Testis (tissue), 3 donors: Measurements from ENCODE around the gene GAL3ST3. TPM values are rescaled to one million over a fixed set of nuclear protein-coding genes. Genes with fewer than 3 reads are reported as not detected.

Experiments used
- DNase-seq: peaks from one replicate; pipeline ENCODE4 v3.0.0-alpha.2; 2019
- H3K27ac ChIP-seq, 2 donors: fragments of 200-600 bp; sonication (generic); one replicate each; pipeline ENCODE4 v1.5.1; 2019
- H3K27me3 ChIP-seq: fragments of 200-600 bp; sonication (generic); one replicate; pipeline ENCODE4 v1.5.1; 2019
- H3K36me3 ChIP-seq: fragments of 200-600 bp; sonication (generic); one replicate; pipeline ENCODE4 v1.5.1; 2017; ENCODE audit warnings: low read depth; ENCODE audit errors: missing control alignments
- H3K4me1 ChIP-seq: fragments of 200-600 bp; sonication (generic); one replicate; pipeline ENCODE4 v1.5.1; 2019
- H3K4me3 ChIP-seq, 2 donors: fragments of 200-600 bp; sonication (generic); one replicate each; pipeline ENCODE4 v1.5.1; 2017 to 2019
- H3K9me3 ChIP-seq: fragments of 200-600 bp; sonication (generic); one replicate; pipeline ENCODE4 v1.5.1; 2017
- POLR2A ChIP-seq: fragments of 450-650 bp; IDR thresholded peaks from one replicate; pipeline ENCODE4 v1.6.1; 2017; ENCODE audit warnings: antibody characterized with exemption, mild to moderate bottlenecking, moderate library complexity
- WGBS, 2 donors: methylation state at CpG; one replicate each; pipeline ENCODE4 v1.1.5; 2018; 5-methylcytosine and 5-hydroxymethylcytosine counted together
- intact Hi-C: fragments of 100-400 bp; cut with DNase I; formaldehyde crosslinking; loops from one replicate; pipeline ENCODE4 v1.15.1; 2023; ENCODE audit warnings: low total_unique reads
- polyA plus RNA-seq: library from polyadenylated mRNA; stranded (reverse); fragments of 350-450 nt; fragmentation: Illumina TruSeq; extraction: RNeasy Lipid Tissue Mini Kit (QIAGEN cat#74804); gene quantifications from one replicate; pipeline ENCODE4 v1.2.3, GENCODE V29; 2014; ENCODE audit warnings: low read depth, low replicate concordance; ENCODE audit not compliant: insufficient read depth
- total RNA-seq, 2 donors: library from RNA; depleted of rRNA; stranded (reverse); fragments of >200 nt; gene quantifications; one replicate each; pipeline ENCODE4 v1.2.3, GENCODE V29; 2016
- TF ChIP-seq, protein P1 (sequence below), 3 experiments: fragments of 450-650 bp in 2 of 3; fragments of 200-600 bp in 1 of 3; sonication (generic) in 1 of 3; IDR thresholded peaks; one replicate each; pipeline ENCODE4 v1.5.1; 2016 to 2019; ENCODE audit warnings: antibody characterized with exemption in 3 of 3, mild to moderate bottlenecking in 2 of 3, moderate library complexity in 1 of 3

GAL3ST3 gene
- total and polyA plus RNA-seq, 3 donors from 2014 or later = 0.84 to 4.0 (median 2.0) TPM

DNA sequence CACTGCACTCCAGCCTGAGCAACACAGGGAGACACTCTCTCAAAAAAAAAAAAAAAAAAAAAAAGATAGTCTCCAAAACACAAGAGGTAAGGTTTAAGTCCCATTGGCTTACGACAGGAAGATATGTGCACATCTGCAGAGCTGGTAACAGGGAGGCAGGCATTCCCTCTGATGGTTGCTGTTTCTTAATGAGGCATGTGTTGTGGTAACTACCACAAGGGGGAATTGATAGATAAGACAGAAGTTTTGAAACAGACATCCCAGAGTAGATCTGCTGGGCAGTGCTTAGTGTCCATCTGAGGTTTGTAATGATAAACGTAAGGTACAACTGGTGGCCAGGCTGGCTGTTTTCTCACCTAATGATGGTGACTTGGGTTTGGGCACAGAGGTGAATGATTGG lies 51.7 kb downstream of the GAL3ST3 start:
- 73 to 77% methylated on average over 2 of the region's 2 CpGs for WGBS, 2 donors
- intact Hi-C loops = no loop called here
- Histone ChIP-seq H3K4me3 (no peak overlapping the region), H3K36me3 (no peaks in the 10 kb centered on the region), H3K27me3 (no peaks in the 10 kb centered on the region), H3K4me1 (peaks cover 8% of the 10 kb centered on the region), H3K9me3 (no peaks in the 10 kb centered on the region), H3K27ac (no peak overlapping the region)
- TF ChIP-seq, protein P1, sequence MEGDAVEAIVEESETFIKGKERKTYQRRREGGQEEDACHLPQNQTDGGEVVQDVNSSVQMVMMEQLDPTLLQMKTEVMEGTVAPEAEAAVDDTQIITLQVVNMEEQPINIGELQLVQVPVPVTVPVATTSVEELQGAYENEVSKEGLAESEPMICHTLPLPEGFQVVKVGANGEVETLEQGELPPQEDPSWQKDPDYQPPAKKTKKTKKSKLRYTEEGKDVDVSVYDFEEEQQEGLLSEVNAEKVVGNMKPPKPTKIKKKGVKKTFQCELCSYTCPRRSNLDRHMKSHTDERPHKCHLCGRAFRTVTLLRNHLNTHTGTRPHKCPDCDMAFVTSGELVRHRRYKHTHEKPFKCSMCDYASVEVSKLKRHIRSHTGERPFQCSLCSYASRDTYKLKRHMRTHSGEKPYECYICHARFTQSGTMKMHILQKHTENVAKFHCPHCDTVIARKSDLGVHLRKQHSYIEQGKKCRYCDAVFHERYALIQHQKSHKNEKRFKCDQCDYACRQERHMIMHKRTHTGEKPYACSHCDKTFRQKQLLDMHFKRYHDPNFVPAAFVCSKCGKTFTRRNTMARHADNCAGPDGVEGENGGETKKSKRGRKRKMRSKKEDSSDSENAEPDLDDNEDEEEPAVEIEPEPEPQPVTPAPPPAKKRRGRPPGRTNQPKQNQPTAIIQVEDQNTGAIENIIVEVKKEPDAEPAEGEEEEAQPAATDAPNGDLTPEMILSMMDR (IDR thresholded peaks at IDR 0.05) = no peak
- no peak for TF ChIP-seq POLR2A
- DNase-seq = no peak

DNA sequence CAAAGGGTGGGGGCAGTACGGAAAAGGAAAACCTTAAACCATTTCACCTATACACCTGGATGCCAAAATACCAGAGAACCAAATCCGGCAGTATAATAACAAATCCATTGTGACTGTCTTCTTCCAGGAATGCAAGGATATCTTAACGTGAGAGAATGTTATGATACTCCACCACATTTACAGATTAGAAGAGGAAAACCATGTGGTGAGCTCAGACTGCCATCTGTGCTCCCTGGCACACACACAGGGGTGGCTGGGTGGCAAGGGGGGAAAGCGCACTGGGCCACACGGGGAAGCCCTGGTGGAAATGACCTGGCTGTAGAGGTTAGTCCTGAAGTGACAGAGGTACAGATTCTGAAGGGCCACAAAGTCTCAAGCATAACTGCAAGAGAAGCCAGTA lies 56.9 kb downstream of the GAL3ST3 start:
- H3K9me3 ChIP-seq = no peaks in the 10 kb centered on the region
- intact Hi-C loops = no loop called here
- no peaks in the 10 kb centered on the region for H3K27me3 ChIP-seq
- no peak overlapping the region for H3K27ac ChIP-seq
- H3K4me1 ChIP-seq = no peaks in the 10 kb centered on the region
- WGBS, 2 donors = 59 to 63% methylated on average over 5 of the region's 5 CpGs
- no peak overlapping the region for H3K4me3 ChIP-seq
- TF ChIP-seq POLR2A = no peak
- TF ChIP-seq, protein P1 (IDR thresholded peaks at IDR 0.05) = no peak
- no peaks in the 10 kb centered on the region for H3K36me3 ChIP-seq
- no peak for DNase-seq

Other genes starting within 250 kb of the GAL3ST3 start
- gene SNX32, start 215.2 kb downstream of the GAL3ST3 start, total RNA-seq = 1 to 10 TPM; 3.2 to 4.0 TPM
- gene SNX32, start 215.2 kb downstream of the GAL3ST3 start, polyA plus RNA-seq = 4.9 TPM
- gene CFL1, start 191.0 kb downstream of the GAL3ST3 start, total RNA-seq = 100 to 1,000 TPM; 522 to 570 TPM
- 647 TPM for gene CFL1, start 191.0 kb downstream of the GAL3ST3 start, polyA plus RNA-seq
- 10 to 100 TPM; 57.2 to 74.0 TPM for gene MUS81, start 188.7 kb downstream of the GAL3ST3 start, total RNA-seq
- gene MUS81, start 188.7 kb downstream of the GAL3ST3 start, polyA plus RNA-seq = 49.9 TPM
- gene EFEMP2, start 176.4 kb downstream of the GAL3ST3 start, total RNA-seq = 10 to 100 TPM; 47.4 to 52.4 TPM
- gene EFEMP2, start 176.4 kb downstream of the GAL3ST3 start, polyA plus RNA-seq = 100 TPM
- 1 to 10 TPM in 1 of 2 donors, under 1 TPM in 1; 0.71 to 2.7 TPM for gene CTSW, start 169.3 kb downstream of the GAL3ST3 start, total RNA-seq
- gene CTSW, start 169.3 kb downstream of the GAL3ST3 start, polyA plus RNA-seq = 4.4 TPM
- 100 to 1,000 TPM; 144 to 149 TPM for gene FIBP, start 160.7 kb downstream of the GAL3ST3 start, total RNA-seq
- gene FIBP, start 160.7 kb downstream of the GAL3ST3 start, polyA plus RNA-seq = 131 TPM
- gene CCDC85B, start 158.5 kb downstream of the GAL3ST3 start, total RNA-seq = 100 to 1,000 TPM in 1 of 2 donors, 10 to 100 TPM in 1; 77.1 to 102 TPM
- 17.1 TPM for gene CCDC85B, start 158.5 kb downstream of the GAL3ST3 start, polyA plus RNA-seq
- gene FOSL1, start 148.8 kb downstream of the GAL3ST3 start, total RNA-seq = 1 to 10 TPM; 1.7 to 2.0 TPM
- 1.7 TPM for gene FOSL1, start 148.8 kb downstream of the GAL3ST3 start, polyA plus RNA-seq
- gene C11orf68, start 130.1 kb downstream of the GAL3ST3 start, total RNA-seq = 10 to 100 TPM; 54.4 to 54.8 TPM
- 89.2 TPM for gene C11orf68, start 130.1 kb downstream of the GAL3ST3 start, polyA plus RNA-seq
- 100 to 1,000 TPM; 215 to 243 TPM for gene DRAP1, start 129.7 kb downstream of the GAL3ST3 start, total RNA-seq
- gene DRAP1, start 129.7 kb downstream of the GAL3ST3 start, polyA plus RNA-seq = 304 TPM
- 1 to 10 TPM; 5.4 to 5.5 TPM for gene TSGA10IP, start 103.7 kb downstream of the GAL3ST3 start, total RNA-seq
- gene TSGA10IP, start 103.7 kb downstream of the GAL3ST3 start, polyA plus RNA-seq = 17.8 TPM
- 100 to 1,000 TPM in 1 of 2 donors, 10 to 100 TPM in 1; 81.1 to 102 TPM for gene SART1, start 87.4 kb downstream of the GAL3ST3 start, total RNA-seq
- 56.8 TPM for gene SART1, start 87.4 kb downstream of the GAL3ST3 start, polyA plus RNA-seq
- 10 to 100 TPM; 43.2 to 46.5 TPM for gene EIF1AD, start 47.0 kb downstream of the GAL3ST3 start, total RNA-seq
- gene EIF1AD, start 47.0 kb downstream of the GAL3ST3 start, polyA plus RNA-seq = 42.5 TPM
- 100 to 1,000 TPM; 105 to 133 TPM for gene BANF1, start 46.7 kb downstream of the GAL3ST3 start, total RNA-seq
- 193 TPM for gene BANF1, start 46.7 kb downstream of the GAL3ST3 start, polyA plus RNA-seq
- 10 to 100 TPM in 1 of 2 donors, 1 to 10 TPM in 1; 6.6 to 11.9 TPM for gene CST6, start 37.2 kb downstream of the GAL3ST3 start, total RNA-seq
- 3.0 TPM for gene CST6, start 37.2 kb downstream of the GAL3ST3 start, polyA plus RNA-seq
- gene CATSPER1, start 22.7 kb downstream of the GAL3ST3 start, total RNA-seq = 10 to 100 TPM in 1 of 2 donors, 1 to 10 TPM in 1; 8.9 to 12.5 TPM
- 33.7 TPM for gene CATSPER1, start 22.7 kb downstream of the GAL3ST3 start, polyA plus RNA-seq
- 100 to 1,000 TPM; 307 to 315 TPM for gene SF3B2, start 3.2 kb upstream of the GAL3ST3 start, total RNA-seq
- 341 TPM for gene SF3B2, start 3.2 kb upstream of the GAL3ST3 start, polyA plus RNA-seq
- gene PACS1, start 21.1 kb upstream of the GAL3ST3 start, total RNA-seq = 100 to 1,000 TPM; 130 to 131 TPM
- gene PACS1, start 21.1 kb upstream of the GAL3ST3 start, polyA plus RNA-seq = 111 TPM
- gene KLC2, start 208.5 kb upstream of the GAL3ST3 start, total RNA-seq = 10 to 100 TPM; 45.9 to 53.5 TPM
- 51.7 TPM for gene KLC2, start 208.5 kb upstream of the GAL3ST3 start, polyA plus RNA-seq
- 100 to 1,000 TPM in 1 of 2 donors, 10 to 100 TPM in 1; 63.2 to 107 TPM for gene RAB1B, start 219.5 kb upstream of the GAL3ST3 start, total RNA-seq
- 180 TPM for gene RAB1B, start 219.5 kb upstream of the GAL3ST3 start, polyA plus RNA-seq
- gene CNIH2, start 229.0 kb upstream of the GAL3ST3 start, total RNA-seq = 1 to 10 TPM; 4.0 to 7.4 TPM
- gene CNIH2, start 229.0 kb upstream of the GAL3ST3 start, polyA plus RNA-seq = 17.3 TPM
- 10 to 100 TPM; 60.5 to 94.1 TPM for gene YIF1A, start 240.0 kb upstream of the GAL3ST3 start, total RNA-seq
- gene YIF1A, start 240.0 kb upstream of the GAL3ST3 start, polyA plus RNA-seq = 82.6 TPM
- gene TMEM151A, start 242.7 kb upstream of the GAL3ST3 start, total RNA-seq = 1 to 10 TPM; 1.4 to 1.7 TPM
- 0.90 TPM for gene TMEM151A, start 242.7 kb upstream of the GAL3ST3 start, polyA plus RNA-seq